Activated T-helper 1 cell treated with anti-CD3 and anti-CD28 coated beads, Interleukin-12 subunit alpha, Interleukin-12 subunit beta, Interleukin-2, Interleukin-4 antibody, amounts not matched to agents 30 ng/mL and 10 ng/mL and 1 ng/mL, durations not matched to agents 14 hours and 24 hours and 36 hours (primary cell): ENCODE data around the gene FAAH2. TPM values are rescaled to one million over a fixed set of nuclear protein-coding genes. Genes with fewer than 3 reads are reported as not detected.
"Not testable (repeated sequence)": the region's sequence is repeated elsewhere in the genome, so short reads cannot be mapped to it uniquely, and the experiment has no call there.

Experiments
- DNase-seq: peaks from one replicate; pipeline ENCODE4 v3.0.0; 2021; ENCODE audit warnings: low spot score
- H3K27ac Mint-ChIP-seq: one replicate; pipeline ENCODE4 v1.8.0; 2021; ENCODE audit warnings: mild to moderate bottlenecking, mixed read lengths
- H3K27me3 Mint-ChIP-seq: one replicate; pipeline ENCODE4 v1.8.0; 2022; ENCODE audit warnings: mild to moderate bottlenecking, moderate library complexity, mixed read lengths; ENCODE audit not compliant: insufficient read depth
- H3K36me3 Mint-ChIP-seq: one replicate; pipeline ENCODE4 v1.8.0; 2021; ENCODE audit warnings: low read depth, mixed read lengths
- H3K4me1 Mint-ChIP-seq: one replicate; pipeline ENCODE4 v1.8.0; 2021; ENCODE audit warnings: low read depth, mixed read lengths
- H3K4me3 Mint-ChIP-seq: one replicate; pipeline ENCODE4 v1.8.0; 2021; ENCODE audit warnings: mild to moderate bottlenecking, moderate library complexity, mixed read lengths
- H3K9me3 Mint-ChIP-seq: one replicate; pipeline ENCODE4 v1.8.0; 2021; ENCODE audit warnings: mixed read lengths
- intact Hi-C: fragments of 100-400 bp; cut with micrococcal nuclease; formaldehyde crosslinking; loops from one replicate; pipeline ENCODE4 v1.15.1; 2024
- total RNA-seq: library from RNA; stranded (reverse); gene quantifications from 2 replicates; pipeline ENCODE4 v1.2.3, GENCODE V29; 2022

Gene FAAH2
- total RNA-seq, 1 donor from 2014 or later, result 7.2 TPM

- no peaks in the 10 kb centered on the region for H3K27me3 Mint-ChIP-seq
- DNase-seq, result no peak
- peaks cover 52% of the 10 kb centered on the region for H3K36me3 Mint-ChIP-seq
- peaks cover 14% of the 10 kb centered on the region for H3K4me1 Mint-ChIP-seq
- H3K4me3 Mint-ChIP-seq, result no peak overlapping the region
- H3K27ac Mint-ChIP-seq, result peak overlapping the region; percentile 37
- peaks cover 31% of the 10 kb centered on the region for H3K9me3 Mint-ChIP-seq
- intact Hi-C loops, result loop anchor here (10.0 kb wide), 1 partner anchor 51 kb away; no protein-coding TSS in a partner anchor
Observed at GRCh38 chrX:57313583-57314215, 27.2 kb downstream of the FAAH2 start.

- Mint-ChIP-seq H3K9me3 (peaks cover 10% of the 10 kb centered on the region), H3K27ac (no peak overlapping the region), H3K27me3 (no peaks in the 10 kb centered on the region), H3K4me1 (no peaks in the 10 kb centered on the region), H3K36me3 (peaks cover 30% of the 10 kb centered on the region), H3K4me3 (no peak overlapping the region)
- no peak for DNase-seq
- intact Hi-C loops, result no loop called here
Observed at GRCh38 chrX:57329008-57329407, 42.5 kb downstream of the FAAH2 start.

GRCh38 chrX:57335790-57336189, 49.3 kb downstream of the FAAH2 start:
- H3K4me1 Mint-ChIP-seq, H3K4me3 Mint-ChIP-seq, H3K27ac Mint-ChIP-seq, H3K9me3 Mint-ChIP-seq, DNase-seq, intact Hi-C loops, H3K27me3 Mint-ChIP-seq: not testable (repeated sequence)
- peaks cover 47% of the 10 kb centered on the region for H3K36me3 Mint-ChIP-seq

- H3K36me3 Mint-ChIP-seq, result peaks cover 14% of the 10 kb centered on the region
- H3K4me1 Mint-ChIP-seq, result no peaks in the 10 kb centered on the region
- H3K4me3 Mint-ChIP-seq, result no peak overlapping the region
- DNase-seq, result no peak
- intact Hi-C loops, result no loop called here
- no peak overlapping the region for H3K27ac Mint-ChIP-seq
- peaks cover 8% of the 10 kb centered on the region for H3K9me3 Mint-ChIP-seq
- H3K27me3 Mint-ChIP-seq, result no peaks in the 10 kb centered on the region
Observed at GRCh38 chrX:57353472-57354132, 67.1 kb downstream of the FAAH2 start.

- peak overlapping the region; percentile 18 for H3K27ac Mint-ChIP-seq
- intact Hi-C loops, result loop anchor here (1.0 to 10.0 kb wide), 3 partner anchors 15 to 75 kb away; no protein-coding TSS in a partner anchor
- DNase-seq, result no peak
Observed at GRCh38 chrX:57364145-57364544, 77.6 kb downstream of the FAAH2 start.

GRCh38 chrX:57366430-57366829, 79.9 kb downstream of the FAAH2 start:
- Mint-ChIP-seq H3K27me3 (no peaks in the 10 kb centered on the region), H3K27ac (no peak overlapping the region), H3K9me3 (peaks cover 4% of the 10 kb centered on the region), H3K4me1 (peaks cover 20% of the 10 kb centered on the region), H3K36me3 (peaks cover 7% of the 10 kb centered on the region), H3K4me3 (no peak overlapping the region)
- DNase-seq, result no peak
- intact Hi-C loops, result loop anchor here (10.0 kb wide), 1 partner anchor 52 kb away; no protein-coding TSS in a partner anchor

More at GRCh38 chrX:57364145-57364544, 77.6 kb downstream of the FAAH2 start:
- Mint-ChIP-seq H3K4me3 (peak overlapping the region; percentile 21), H3K36me3 (peaks cover 12% of the 10 kb centered on the region), H3K27me3 (no peaks in the 10 kb centered on the region), H3K4me1 (peaks cover 20% of the 10 kb centered on the region), H3K9me3 (no peaks in the 10 kb centered on the region)

- Mint-ChIP-seq H3K4me3 (no peak overlapping the region), H3K4me1 (peaks cover 20% of the 10 kb centered on the region), H3K27ac (no peak overlapping the region), H3K36me3 (peaks cover 6% of the 10 kb centered on the region), H3K27me3 (no peaks in the 10 kb centered on the region), H3K9me3 (peaks cover 5% of the 10 kb centered on the region)
- no peak for DNase-seq
- intact Hi-C loops, result loop anchor here (10.0 kb wide), 1 partner anchor 53 kb away; no protein-coding TSS in a partner anchor
Observed at GRCh38 chrX:57367649-57368048, 81.1 kb downstream of the FAAH2 start.

- Mint-ChIP-seq H3K9me3 (peaks cover 5% of the 10 kb centered on the region), H3K27me3 (no peaks in the 10 kb centered on the region), H3K36me3 (peaks cover 6% of the 10 kb centered on the region), H3K4me3 (no peak overlapping the region), H3K27ac (no peak overlapping the region), H3K4me1 (peaks cover 20% of the 10 kb centered on the region)
- no peak for DNase-seq
- intact Hi-C loops, result loop anchor here (10.0 kb wide), 1 partner anchor 53 kb away; no protein-coding TSS in a partner anchor
Observed at GRCh38 chrX:57368158-57368557, 81.7 kb downstream of the FAAH2 start.

- peak overlapping the region; percentile 86 for H3K27ac Mint-ChIP-seq
- H3K4me1 Mint-ChIP-seq, result peaks cover 16% of the 10 kb centered on the region
- no peaks in the 10 kb centered on the region for H3K27me3 Mint-ChIP-seq
- H3K36me3 Mint-ChIP-seq, result peaks cover 30% of the 10 kb centered on the region
- intact Hi-C loops, result loop anchor here (1.0 kb wide), 2 partner anchors 15 to 93 kb away; partner anchors contain the start of gene FAAH2
- DNase-seq, result no peak
- H3K4me3 Mint-ChIP-seq, result no peak overlapping the region
- H3K9me3 Mint-ChIP-seq, result peaks cover 4% of the 10 kb centered on the region
Observed at GRCh38 chrX:57379296-57379695, 92.8 kb downstream of the FAAH2 start.

- DNase-seq, result no peak
- intact Hi-C loops, result loop anchor here (10.0 kb wide), 1 partner anchor 255 kb away; the partner anchor contains the start of gene SPIN2B
- Mint-ChIP-seq H3K27me3 (no peaks in the 10 kb centered on the region), H3K4me1 (peaks cover 16% of the 10 kb centered on the region), H3K27ac (peak overlapping the region; percentile 85), H3K9me3 (peaks cover 4% of the 10 kb centered on the region), H3K4me3 (no peak overlapping the region), H3K36me3 (peaks cover 29% of the 10 kb centered on the region)
Observed at GRCh38 chrX:57380026-57380796, 93.7 kb downstream of the FAAH2 start.

GRCh38 chrX:57394162-57394561, 107.7 kb downstream of the FAAH2 start:
- Mint-ChIP-seq H3K9me3 (peaks cover 10% of the 10 kb centered on the region), H3K36me3 (peaks cover 15% of the 10 kb centered on the region)
- DNase-seq, H3K4me3 Mint-ChIP-seq, H3K4me1 Mint-ChIP-seq, H3K27me3 Mint-ChIP-seq, H3K27ac Mint-ChIP-seq, intact Hi-C loops: not testable (repeated sequence)

- H3K27ac Mint-ChIP-seq, DNase-seq, H3K4me3 Mint-ChIP-seq, H3K4me1 Mint-ChIP-seq, intact Hi-C loops, H3K27me3 Mint-ChIP-seq: not testable (repeated sequence)
- peaks cover 17% of the 10 kb centered on the region for H3K9me3 Mint-ChIP-seq
- peaks cover 14% of the 10 kb centered on the region for H3K36me3 Mint-ChIP-seq
Observed at GRCh38 chrX:57403191-57403590, 116.7 kb downstream of the FAAH2 start.
